ENCODE data around the gene NIT2. TPM values are rescaled to one million over a fixed set of nuclear protein-coding genes. Genes with fewer than 3 reads are reported as not detected.

The NIT2 gene
- total RNA-seq, 6 donors from 2014 or later = 18.4 to 37.6 (median 26.7) TPM

GRCh38 chr3:100407977-100408532 lies 73.5 kb downstream of the NIT2 start:
- ATAC-seq (ENCODE audit: low FRiP score in 2 of 2) (no peak), DNase-seq (no peak)
- peaks cover 0 to 5% (median 0%) of the 10 kb centered on the region in 4 donors for H3K9me3 ChIP-seq
- H3K4me1 ChIP-seq = peaks cover 0 to 6% (median 3%) of the 10 kb centered on the region in 4 donors
- no peaks in the 10 kb centered on the region for H3K27me3 ChIP-seq
- TF ChIP-seq EP300 (IDR thresholded peaks at IDR 0.05) (no peak), POLR2AphosphoS5 (IDR thresholded peaks at IDR 0.05) (no peak), CTCF (IDR thresholded peaks at IDR 0.05) (no peak), POLR2A (IDR thresholded peaks at IDR 0.05) (no peak)
- H3K36me3 ChIP-seq = no peaks in the 10 kb centered on the region
- H3K27ac ChIP-seq = no peak overlapping the region
- 92 to 99% methylated on average over 2 to 4 of the region's 4 CpGs for WGBS, 2 donors
- no peak overlapping the region for H3K4me3 ChIP-seq

Other genes starting within 250 kb of the NIT2 start
- 10 to 100 TPM; 19.4 to 38.2 (median 25.9) TPM for gene FILIP1L, start 220.3 kb upstream of the NIT2 start, total RNA-seq
- 10 to 100 TPM; 13.4 to 42.7 (median 32.0) TPM for gene TBC1D23, start 73.8 kb upstream of the NIT2 start, total RNA-seq
- 10 to 100 TPM; 14.1 to 38.4 (median 30.2) TPM for gene TOMM70, start 66.3 kb downstream of the NIT2 start, total RNA-seq
- gene LNP1, start 66.8 kb downstream of the NIT2 start, total RNA-seq = 1 to 10 TPM; 1.4 to 5.2 (median 2.1) TPM
- gene TMEM45A, start 157.9 kb downstream of the NIT2 start, total RNA-seq = 10 to 100 TPM in 1 of 6 donors, 1 to 10 TPM in 5; 1.7 to 17.4 (median 5.0) TPM